ENCODE data around the gene CHD6. TPM values are rescaled to one million over a fixed set of nuclear protein-coding genes. Genes with fewer than 3 reads are reported as not detected.

CHD6 gene
- total and polyA plus RNA-seq, 4 donors: 3.3 to 23.4 (median 18.2) TPM

DNA sequence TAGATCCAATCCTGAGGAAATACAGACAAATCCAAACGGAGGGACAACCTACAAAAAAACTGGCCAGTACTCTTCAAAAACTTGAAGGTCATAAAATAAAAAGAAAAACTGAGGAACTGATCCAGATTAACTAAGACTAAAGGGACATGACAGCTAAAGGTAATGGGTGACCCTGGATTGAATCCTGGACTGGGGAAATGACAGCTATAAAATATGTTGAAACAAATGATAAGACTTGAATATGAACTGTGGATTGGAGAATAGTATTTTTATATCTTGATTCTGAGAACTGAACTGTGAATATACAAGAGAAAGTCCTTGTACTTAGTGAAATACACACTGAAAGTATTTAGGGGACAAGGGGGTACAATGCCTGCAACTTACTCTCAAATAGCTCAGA lies 154.6 kb downstream of the CHD6 start:
- 88% methylated on average over 1 of the region's 1 CpG for WGBS
- Histone ChIP-seq H3K4me1 (ENCODE audit: control insufficient read depth in 4 of 4, insufficient read depth in 4 of 4, low read length in 3 of 4) (no peaks in the 10 kb centered on the region), H3K36me3 (ENCODE audit: control insufficient read depth in 4 of 4, insufficient read depth in 3 of 4, low read depth in 1 of 4, low read length in 3 of 4) (peaks cover 0 to 15% (median 6%) of the 10 kb centered on the region in 4 donors), H3K27ac (ENCODE audit: low read depth in 1 of 2, low read length in 2 of 2) (no peak overlapping the region), H3K9me3 (ENCODE audit: control insufficient read depth in 4 of 4, low read length in 3 of 4) (peaks cover 0 to 4% (median 0%) of the 10 kb centered on the region in 4 donors), H3K9ac (ENCODE audit: low read depth in 1 of 2, low read length in 2 of 2) (no peak overlapping the region), H3K27me3 (ENCODE audit: control insufficient read depth in 4 of 4, insufficient read depth in 4 of 4, low read length in 3 of 4) (no peaks in the 10 kb centered on the region), H3K4me3 (ENCODE audit: low read depth in 1 of 3, low read length in 3 of 3) (no peak overlapping the region)
- TF ChIP-seq FOXA2 (IDR thresholded peaks at IDR 0.05) (no peak), JUND (IDR thresholded peaks at IDR 0.05) (no peak), HNF4A (conservative IDR thresholded peaks at IDR 0.05) (no peak), RXRA (IDR thresholded peaks at IDR 0.05) (no peak), GABPA (IDR thresholded peaks at IDR 0.05 in 1 of 2, conservative IDR thresholded peaks at IDR 0.05 in 1 of 2) (no peak), TAF1 (conservative IDR thresholded peaks at IDR 0.05) (no peak)
- TF ChIP-seq, protein P1, sequence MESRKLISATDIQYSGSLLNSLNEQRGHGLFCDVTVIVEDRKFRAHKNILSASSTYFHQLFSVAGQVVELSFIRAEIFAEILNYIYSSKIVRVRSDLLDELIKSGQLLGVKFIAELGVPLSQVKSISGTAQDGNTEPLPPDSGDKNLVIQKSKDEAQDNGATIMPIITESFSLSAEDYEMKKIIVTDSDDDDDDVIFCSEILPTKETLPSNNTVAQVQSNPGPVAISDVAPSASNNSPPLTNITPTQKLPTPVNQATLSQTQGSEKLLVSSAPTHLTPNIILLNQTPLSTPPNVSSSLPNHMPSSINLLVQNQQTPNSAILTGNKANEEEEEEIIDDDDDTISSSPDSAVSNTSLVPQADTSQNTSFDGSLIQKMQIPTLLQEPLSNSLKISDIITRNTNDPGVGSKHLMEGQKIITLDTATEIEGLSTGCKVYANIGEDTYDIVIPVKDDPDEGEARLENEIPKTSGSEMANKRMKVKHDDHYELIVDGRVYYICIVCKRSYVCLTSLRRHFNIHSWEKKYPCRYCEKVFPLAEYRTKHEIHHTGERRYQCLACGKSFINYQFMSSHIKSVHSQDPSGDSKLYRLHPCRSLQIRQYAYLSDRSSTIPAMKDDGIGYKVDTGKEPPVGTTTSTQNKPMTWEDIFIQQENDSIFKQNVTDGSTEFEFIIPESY (IDR thresholded peaks at IDR 0.05): no peak
- TF ChIP-seq, protein P2, sequence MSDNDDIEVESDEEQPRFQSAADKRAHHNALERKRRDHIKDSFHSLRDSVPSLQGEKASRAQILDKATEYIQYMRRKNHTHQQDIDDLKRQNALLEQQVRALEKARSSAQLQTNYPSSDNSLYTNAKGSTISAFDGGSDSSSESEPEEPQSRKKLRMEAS (IDR thresholded peaks at IDR 0.05): no peak
- TF ChIP-seq, protein P3, sequence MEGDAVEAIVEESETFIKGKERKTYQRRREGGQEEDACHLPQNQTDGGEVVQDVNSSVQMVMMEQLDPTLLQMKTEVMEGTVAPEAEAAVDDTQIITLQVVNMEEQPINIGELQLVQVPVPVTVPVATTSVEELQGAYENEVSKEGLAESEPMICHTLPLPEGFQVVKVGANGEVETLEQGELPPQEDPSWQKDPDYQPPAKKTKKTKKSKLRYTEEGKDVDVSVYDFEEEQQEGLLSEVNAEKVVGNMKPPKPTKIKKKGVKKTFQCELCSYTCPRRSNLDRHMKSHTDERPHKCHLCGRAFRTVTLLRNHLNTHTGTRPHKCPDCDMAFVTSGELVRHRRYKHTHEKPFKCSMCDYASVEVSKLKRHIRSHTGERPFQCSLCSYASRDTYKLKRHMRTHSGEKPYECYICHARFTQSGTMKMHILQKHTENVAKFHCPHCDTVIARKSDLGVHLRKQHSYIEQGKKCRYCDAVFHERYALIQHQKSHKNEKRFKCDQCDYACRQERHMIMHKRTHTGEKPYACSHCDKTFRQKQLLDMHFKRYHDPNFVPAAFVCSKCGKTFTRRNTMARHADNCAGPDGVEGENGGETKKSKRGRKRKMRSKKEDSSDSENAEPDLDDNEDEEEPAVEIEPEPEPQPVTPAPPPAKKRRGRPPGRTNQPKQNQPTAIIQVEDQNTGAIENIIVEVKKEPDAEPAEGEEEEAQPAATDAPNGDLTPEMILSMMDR (IDR thresholded peaks at IDR 0.05; ENCODE audit: low read depth, low read length, missing input control): no peak
- TF ChIP-seq, protein P4, sequence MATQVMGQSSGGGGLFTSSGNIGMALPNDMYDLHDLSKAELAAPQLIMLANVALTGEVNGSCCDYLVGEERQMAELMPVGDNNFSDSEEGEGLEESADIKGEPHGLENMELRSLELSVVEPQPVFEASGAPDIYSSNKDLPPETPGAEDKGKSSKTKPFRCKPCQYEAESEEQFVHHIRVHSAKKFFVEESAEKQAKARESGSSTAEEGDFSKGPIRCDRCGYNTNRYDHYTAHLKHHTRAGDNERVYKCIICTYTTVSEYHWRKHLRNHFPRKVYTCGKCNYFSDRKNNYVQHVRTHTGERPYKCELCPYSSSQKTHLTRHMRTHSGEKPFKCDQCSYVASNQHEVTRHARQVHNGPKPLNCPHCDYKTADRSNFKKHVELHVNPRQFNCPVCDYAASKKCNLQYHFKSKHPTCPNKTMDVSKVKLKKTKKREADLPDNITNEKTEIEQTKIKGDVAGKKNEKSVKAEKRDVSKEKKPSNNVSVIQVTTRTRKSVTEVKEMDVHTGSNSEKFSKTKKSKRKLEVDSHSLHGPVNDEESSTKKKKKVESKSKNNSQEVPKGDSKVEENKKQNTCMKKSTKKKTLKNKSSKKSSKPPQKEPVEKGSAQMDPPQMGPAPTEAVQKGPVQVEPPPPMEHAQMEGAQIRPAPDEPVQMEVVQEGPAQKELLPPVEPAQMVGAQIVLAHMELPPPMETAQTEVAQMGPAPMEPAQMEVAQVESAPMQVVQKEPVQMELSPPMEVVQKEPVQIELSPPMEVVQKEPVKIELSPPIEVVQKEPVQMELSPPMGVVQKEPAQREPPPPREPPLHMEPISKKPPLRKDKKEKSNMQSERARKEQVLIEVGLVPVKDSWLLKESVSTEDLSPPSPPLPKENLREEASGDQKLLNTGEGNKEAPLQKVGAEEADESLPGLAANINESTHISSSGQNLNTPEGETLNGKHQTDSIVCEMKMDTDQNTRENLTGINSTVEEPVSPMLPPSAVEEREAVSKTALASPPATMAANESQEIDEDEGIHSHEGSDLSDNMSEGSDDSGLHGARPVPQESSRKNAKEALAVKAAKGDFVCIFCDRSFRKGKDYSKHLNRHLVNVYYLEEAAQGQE (IDR thresholded peaks at IDR 0.05): no peak
- DNase-seq (ENCODE audit: low spot score): no peak

DNA sequence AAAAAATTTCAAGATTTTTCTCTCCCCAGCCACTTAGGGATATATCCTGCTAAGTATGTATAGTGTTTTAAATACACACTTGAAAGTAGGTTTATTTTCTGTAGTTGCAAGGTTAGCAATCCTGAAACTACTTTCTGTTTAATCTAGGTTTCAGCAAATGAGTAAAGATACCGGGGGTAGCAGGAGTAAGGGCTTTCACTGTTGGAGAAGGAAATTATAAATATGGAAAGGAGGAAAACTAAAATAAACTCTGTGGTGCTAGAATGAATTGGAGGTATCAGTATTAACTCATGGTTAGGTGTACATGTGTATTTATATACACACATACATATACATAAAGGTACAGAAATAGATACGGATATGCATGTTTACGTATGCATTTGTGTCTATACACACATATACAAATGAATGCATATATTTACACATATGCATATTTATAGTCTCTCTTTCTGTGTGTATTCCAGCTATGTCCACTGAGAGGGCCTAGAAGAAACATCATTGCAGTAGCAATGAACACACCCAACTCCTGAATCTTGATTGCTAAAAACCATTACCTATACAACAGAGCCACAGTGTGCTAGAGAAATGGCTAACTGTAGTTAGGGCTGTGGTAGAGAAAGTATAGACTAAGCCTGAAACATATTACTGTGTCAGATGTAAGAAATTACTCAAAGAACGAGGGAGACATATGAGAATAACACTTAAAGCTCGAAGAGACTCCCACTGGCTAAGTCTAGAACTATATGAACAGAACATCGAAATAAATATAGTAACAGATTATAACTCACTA lies 155.6 kb downstream of the CHD6 start:
- peaks cover 0 to 4% (median 0%) of the 10 kb centered on the region in 4 donors for H3K9me3 ChIP-seq (ENCODE audit: control insufficient read depth in 4 of 4, low read length in 3 of 4)
- 96% methylated on average over 6 of the region's 6 CpGs for WGBS
- H3K4me1 ChIP-seq (ENCODE audit: control insufficient read depth in 4 of 4, insufficient read depth in 4 of 4, low read length in 3 of 4): no peaks in the 10 kb centered on the region
- TF ChIP-seq, protein P4 (IDR thresholded peaks at IDR 0.05): no peak
- TF ChIP-seq JUND (IDR thresholded peaks at IDR 0.05): no peak
- TF ChIP-seq, protein P2 (IDR thresholded peaks at IDR 0.05): no peak
- TF ChIP-seq FOXA2 (IDR thresholded peaks at IDR 0.05): no peak
- TF ChIP-seq FOXA1 (IDR thresholded peaks at IDR 0.05): no peak
- TF ChIP-seq HNF4A (conservative IDR thresholded peaks at IDR 0.05): no peak
- H3K27me3 ChIP-seq (ENCODE audit: control insufficient read depth in 4 of 4, insufficient read depth in 4 of 4, low read length in 3 of 4): no peaks in the 10 kb centered on the region
- no peak overlapping the region for H3K27ac ChIP-seq (ENCODE audit: low read depth in 1 of 2, low read length in 2 of 2)
- no peak for DNase-seq (ENCODE audit: low spot score)
- no peak overlapping the region for H3K9ac ChIP-seq (ENCODE audit: low read depth in 1 of 2, low read length in 2 of 2)
- H3K4me3 ChIP-seq (ENCODE audit: low read depth in 1 of 3, low read length in 3 of 3): no peak overlapping the region
- peaks cover 0 to 13% (median 6%) of the 10 kb centered on the region in 4 donors for H3K36me3 ChIP-seq (ENCODE audit: control insufficient read depth in 4 of 4, insufficient read depth in 3 of 4, low read depth in 1 of 4, low read length in 3 of 4)

All from liver (tissue), 9 donors.